ENCODE data around the gene PRTFDC1.

DNA sequence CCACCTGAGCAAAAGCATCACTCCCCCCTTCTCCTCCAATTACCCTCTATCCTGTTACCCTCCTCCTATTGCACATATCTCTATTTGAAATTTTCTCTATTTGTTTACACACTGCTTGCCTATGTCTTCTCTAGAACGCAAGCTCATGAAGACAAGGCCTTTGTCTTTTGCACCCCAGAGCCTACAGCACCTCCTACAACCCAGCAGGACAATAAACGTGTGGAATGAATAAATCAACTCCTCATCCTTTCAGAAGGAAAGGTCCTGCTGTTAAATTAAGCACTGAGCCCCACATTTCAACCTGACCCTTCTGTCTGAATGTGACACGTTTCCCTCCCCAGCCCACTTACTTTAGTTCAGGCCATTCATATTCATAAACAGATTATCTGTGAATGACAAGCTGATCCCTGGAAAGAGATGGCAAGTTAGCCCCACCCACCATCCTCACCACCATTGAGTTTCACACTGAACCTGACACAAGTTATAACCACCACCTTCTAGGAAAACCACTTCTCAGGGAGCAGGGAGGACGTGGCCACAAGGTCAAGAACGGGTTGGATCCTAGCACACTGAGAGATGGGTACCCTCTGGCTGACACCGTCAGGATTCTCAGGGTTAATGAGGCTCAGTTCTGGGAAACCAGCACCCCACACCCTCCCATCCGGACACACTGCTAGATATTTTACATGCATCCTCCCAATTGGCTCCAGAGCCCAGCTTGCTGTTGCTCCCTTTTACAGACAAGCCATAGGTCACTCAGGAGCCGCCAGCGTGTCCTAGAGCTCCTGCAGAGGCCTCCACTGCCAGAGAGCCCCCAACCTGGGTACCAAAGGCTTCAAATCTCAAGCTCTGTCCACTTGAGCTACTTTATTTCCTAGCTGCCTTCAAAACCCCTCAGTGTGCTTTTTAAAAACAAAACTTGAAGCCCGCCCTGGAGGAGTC, 934 bp downstream of the PRTFDC1 start:
- TF ChIP-seq POLR2A (IDR thresholded peaks at IDR 0.05) = no peak
- TF ChIP-seq, protein P1, sequence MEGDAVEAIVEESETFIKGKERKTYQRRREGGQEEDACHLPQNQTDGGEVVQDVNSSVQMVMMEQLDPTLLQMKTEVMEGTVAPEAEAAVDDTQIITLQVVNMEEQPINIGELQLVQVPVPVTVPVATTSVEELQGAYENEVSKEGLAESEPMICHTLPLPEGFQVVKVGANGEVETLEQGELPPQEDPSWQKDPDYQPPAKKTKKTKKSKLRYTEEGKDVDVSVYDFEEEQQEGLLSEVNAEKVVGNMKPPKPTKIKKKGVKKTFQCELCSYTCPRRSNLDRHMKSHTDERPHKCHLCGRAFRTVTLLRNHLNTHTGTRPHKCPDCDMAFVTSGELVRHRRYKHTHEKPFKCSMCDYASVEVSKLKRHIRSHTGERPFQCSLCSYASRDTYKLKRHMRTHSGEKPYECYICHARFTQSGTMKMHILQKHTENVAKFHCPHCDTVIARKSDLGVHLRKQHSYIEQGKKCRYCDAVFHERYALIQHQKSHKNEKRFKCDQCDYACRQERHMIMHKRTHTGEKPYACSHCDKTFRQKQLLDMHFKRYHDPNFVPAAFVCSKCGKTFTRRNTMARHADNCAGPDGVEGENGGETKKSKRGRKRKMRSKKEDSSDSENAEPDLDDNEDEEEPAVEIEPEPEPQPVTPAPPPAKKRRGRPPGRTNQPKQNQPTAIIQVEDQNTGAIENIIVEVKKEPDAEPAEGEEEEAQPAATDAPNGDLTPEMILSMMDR (IDR thresholded peaks at IDR 0.05) = no peak
